IMR-90 (cell line): ENCODE data around the gene TIMM10. TPM values are rescaled to one million over a fixed set of nuclear protein-coding genes. Genes with fewer than 3 reads are reported as not detected.
A peak's percentile ranks its signal among the peaks of the same experiment; 100 is the strongest.

Source experiments
- ATAC-seq: fragments of 200-7000 bp; cut with Tn5 transposase; 2 replicates; pipeline ENCODE4 v1.9.1; 2020; ENCODE audit warnings: low read depth, mild to moderate bottlenecking, moderate library complexity
- BruUV-seq: library from RNA; stranded (reverse); fragments of 400-500 nt; replicated peaks from 2 replicates; lab custom pipeline; 2021; lab: Mats Ljungman, UMichigan
- CTCF ChIA-PET: fragments of 300-600 bp; formaldehyde crosslinking; extraction: SDS; loops from one replicate; lab custom pipeline; 2021; ENCODE audit warnings: antibody characterized with exemption; lab: Yijun Ruan, JAX
- POLR2A ChIA-PET: fragments of 300-600 bp; sonication (Branson Sonifier 250); formaldehyde crosslinking; loops from one replicate; lab custom pipeline; 2022; ENCODE audit warnings: antibody characterized with exemption; ENCODE audit not compliant: unreplicated experiment; lab: Charles Lee
- DNase-seq: peaks from one replicate; pipeline ENCODE4 v3.0.0; 2013
- H2AFZ ChIP-seq: replicated peaks from 2 replicates; pipeline ENCODE3; 2013; ENCODE audit warnings: low read length, mild to moderate bottlenecking; ENCODE audit not compliant: poor library complexity
- H2AK5ac ChIP-seq: 2 replicates; pipeline ENCODE4 v1.6.1; 2013; ENCODE audit warnings: low read depth, low read length, inconsistent platforms
- H2AK9ac ChIP-seq: replicated peaks from 2 replicates; pipeline ENCODE3; 2013; ENCODE audit warnings: mild to moderate bottlenecking, low read depth, low read length, moderate library complexity; ENCODE audit not compliant: poor library complexity
- H2BK120ac ChIP-seq: 2 replicates; pipeline ENCODE4 v1.6.1; 2013; ENCODE audit warnings: low read depth, low read length, inconsistent platforms
- H2BK15ac ChIP-seq: 3 replicates; pipeline ENCODE4 v1.6.1; 2013; ENCODE audit warnings: low read depth, low read length, inconsistent platforms
- H2BK20ac ChIP-seq: 2 replicates; pipeline ENCODE4 v1.6.1; 2013; ENCODE audit warnings: low read depth, mild to moderate bottlenecking, inconsistent platforms, low read length, moderate library complexity
- H2BK5ac ChIP-seq: 2 replicates; pipeline ENCODE4 v1.6.1; 2013; ENCODE audit warnings: mild to moderate bottlenecking, low read depth, low read length, inconsistent platforms; ENCODE audit not compliant: poor library complexity, severe bottlenecking
- H3K14ac ChIP-seq: replicated peaks from 2 replicates; pipeline ENCODE4 v1.6.1; 2013; ENCODE audit warnings: low read depth, low read length, inconsistent platforms
- H3K18ac ChIP-seq: 2 replicates; pipeline ENCODE4 v1.6.1; 2013; ENCODE audit warnings: low read depth, low read length, control low read depth
- H3K23ac ChIP-seq: 2 replicates; pipeline ENCODE4 v1.6.1; 2013; ENCODE audit warnings: low read depth, low read length, inconsistent platforms
- H3K27ac ChIP-seq: 2 replicates; pipeline ENCODE4 v1.5.1; 2013; ENCODE audit warnings: mild to moderate bottlenecking, control low read depth, low read length; ENCODE audit not compliant: insufficient read depth
- H3K27me3 ChIP-seq: 2 replicates; pipeline ENCODE4 v1.6.1; 2013; ENCODE audit warnings: low read length; ENCODE audit not compliant: control insufficient read depth, insufficient read depth
- H3K36me3 ChIP-seq: 2 replicates; pipeline ENCODE4 v1.6.1; 2013; ENCODE audit warnings: low read length, mixed read lengths; ENCODE audit not compliant: control insufficient read depth, insufficient read depth
- H3K4ac ChIP-seq: 2 replicates; pipeline ENCODE4 v1.6.1; 2013; ENCODE audit warnings: low read depth, low read length, inconsistent platforms
- H3K4me1 ChIP-seq: 2 replicates; pipeline ENCODE4 v1.6.1; 2013; ENCODE audit warnings: low read length, mixed read lengths; ENCODE audit not compliant: control insufficient read depth, insufficient read depth
- H3K4me2 ChIP-seq: 2 replicates; pipeline ENCODE4 v1.6.1; 2013; ENCODE audit warnings: low read depth, mild to moderate bottlenecking, control low read depth, low read length, moderate library complexity
- H3K4me3 ChIP-seq: 2 replicates; pipeline ENCODE4 v1.5.1; 2013; ENCODE audit warnings: low read depth, mild to moderate bottlenecking, control low read depth, low read length, moderate library complexity; ENCODE audit not compliant: insufficient read depth
- H3K56ac ChIP-seq: 2 replicates; pipeline ENCODE4 v1.6.1; 2013; ENCODE audit warnings: low read length, inconsistent platforms; ENCODE audit not compliant: insufficient read depth; ENCODE audit errors: extremely low read depth
- H3K79me1 ChIP-seq, 2 experiments: 2 replicates each; pipeline ENCODE4 v1.6.1; 2013; ENCODE audit warnings: low read length in 2 of 2, inconsistent platforms in 1 of 2, low read depth in 1 of 2
- H3K9ac ChIP-seq: 2 replicates; pipeline ENCODE4 v1.6.1; 2013; ENCODE audit warnings: low read depth, low read length, control low read depth
- H3K9me1 ChIP-seq: 2 replicates; pipeline ENCODE4 v1.6.1; 2013; ENCODE audit warnings: low read length, inconsistent platforms; ENCODE audit not compliant: insufficient read depth
- H3K9me3 ChIP-seq: 2 replicates; pipeline ENCODE4 v1.6.1; 2013; ENCODE audit warnings: low read length; ENCODE audit not compliant: control insufficient read depth, insufficient read depth
- H4K20me1 ChIP-seq: 2 replicates; pipeline ENCODE4 v1.6.1; 2013; ENCODE audit warnings: low read length, inconsistent platforms; ENCODE audit not compliant: insufficient read depth
- H4K5ac ChIP-seq: 2 replicates; pipeline ENCODE4 v1.6.1; 2013; ENCODE audit warnings: mild to moderate bottlenecking, low read depth, low read length, control low read depth
- H4K8ac ChIP-seq, 2 experiments: 2 replicates each; pipeline ENCODE4 v1.6.1; 2013; ENCODE audit warnings: low read depth in 2 of 2, low read length in 2 of 2, control low read depth in 1 of 2, inconsistent platforms in 1 of 2
- H4K91ac ChIP-seq: 2 replicates; pipeline ENCODE4 v1.6.1; 2013; ENCODE audit warnings: low read depth, low read length, inconsistent platforms; ENCODE audit not compliant: insufficient read depth
- BHLHE40 ChIP-seq: fragments of 150-350 bp; IDR thresholded peaks from 2 replicates; pipeline ENCODE4 v1.6.1; 2016; ENCODE audit warnings: mild to moderate bottlenecking, low read depth, low read length
- CEBPB ChIP-seq: IDR thresholded peaks from 2 replicates; pipeline ENCODE4 v1.6.1; 2012; ENCODE audit warnings: low read depth, low read length, improper control_type of control experiment
- CHD1 ChIP-seq: IDR thresholded peaks from 2 replicates; pipeline ENCODE4 v1.6.1; 2012; ENCODE audit warnings: low read depth, low read length, improper control_type of control experiment
- CTCF ChIP-seq: conservative IDR thresholded peaks from 2 replicates; pipeline ENCODE4 v1.5.1; 2012; ENCODE audit warnings: mild to moderate bottlenecking, low read depth, low read length, improper control_type of control experiment
- ELK1 ChIP-seq: fragments of 150-350 bp; IDR thresholded peaks from 2 replicates; pipeline ENCODE4 v1.6.1; 2016; ENCODE audit warnings: low read depth, mild to moderate bottlenecking, low read length, moderate library complexity, borderline replicate concordance
- FOS ChIP-seq: fragments of 150-350 bp; IDR thresholded peaks from 2 replicates; pipeline ENCODE4 v1.6.1; 2016; ENCODE audit warnings: low read depth, low read length
- MAFK ChIP-seq: IDR thresholded peaks from 2 replicates; pipeline ENCODE4 v1.6.1; 2012; ENCODE audit warnings: low read depth, low read length, improper control_type of control experiment
- MXI1 ChIP-seq: IDR thresholded peaks from 2 replicates; pipeline ENCODE4 v1.6.1; 2012; ENCODE audit warnings: low read depth, mild to moderate bottlenecking, low read length, moderate library complexity, borderline replicate concordance
- NFE2L2 ChIP-seq: fragments of 150-350 bp; IDR thresholded peaks from 2 replicates; pipeline ENCODE4 v1.6.1; 2016; ENCODE audit warnings: low read depth, mild to moderate bottlenecking, low read length
- POLR2A ChIP-seq: IDR thresholded peaks from 2 replicates; pipeline ENCODE4 v1.6.1; 2012; ENCODE audit warnings: mild to moderate bottlenecking, low read depth, low read length
- RAD21 ChIP-seq: IDR thresholded peaks from 2 replicates; pipeline ENCODE4 v1.6.1; 2012; ENCODE audit warnings: low read length, improper control_type of control experiment
- RCOR1 ChIP-seq: IDR thresholded peaks from 2 replicates; pipeline ENCODE4 v1.6.1; 2012; ENCODE audit warnings: mild to moderate bottlenecking, low read length, improper control_type of control experiment; ENCODE audit not compliant: insufficient replicate concordance
- SMC3 ChIP-seq: fragments of 150-350 bp; IDR thresholded peaks from 2 replicates; pipeline ENCODE4 v1.6.1; 2016; ENCODE audit warnings: low read depth, mild to moderate bottlenecking, antibody characterized with exemption, low read length, moderate library complexity
- USF2 ChIP-seq: fragments of 150-350 bp; IDR thresholded peaks from 2 replicates; pipeline ENCODE4 v1.6.1; 2017; ENCODE audit warnings: mild to moderate bottlenecking, antibody characterized with exemption, low read length, low read depth
- WGBS, 2 experiments: methylation state at CpG; one replicate each; pipeline versions ENCODE4 v1.1.5 to v1.1.7; 2013; ENCODE audit warnings: missing lambda C conversion rate in 2 of 2; ENCODE audit not compliant: insufficient read length in 1 of 2; ENCODE audit errors: extremely low coverage in 2 of 2; 5-methylcytosine and 5-hydroxymethylcytosine counted together
- dilution Hi-C: fragments of 300-500 bp; cut with HindIII; formaldehyde crosslinking; loops from one replicate; pipeline ENCODE4 v1.14.3; 2018; ENCODE audit warnings: low sequenced_read_pairs; ENCODE audit not compliant: unreplicated experiment
- in situ Hi-C: fragments of 300-500 bp; cut with MboI; formaldehyde crosslinking; loops from 3 replicates; pipeline ENCODE4 v1.14.3; 2019; ENCODE audit warnings: low sequenced_read_pairs, inconsistent platforms, mixed read lengths
- intact Hi-C: fragments of 100-400 bp; cut with micrococcal nuclease; formaldehyde crosslinking; loops from 2 replicates; pipeline ENCODE4 v1.10.0; 2022
- polyA plus RNA-seq, 3 experiments: library from polyadenylated mRNA; depleted of rRNA; stranded (reverse); fragments of >200 nt; gene quantifications; 2 replicates each; pipeline ENCODE4 v1.2.3, GENCODE V29; 2012; ENCODE audit warnings: low replicate concordance in 1 of 3
- total RNA-seq: library from RNA; depleted of rRNA; stranded (reverse); fragments of >200 nt; gene quantifications from 2 replicates; pipeline ENCODE4 v1.2.3, GENCODE V29; 2012

The TIMM10 gene
- total and polyA plus RNA-seq, 2 of the 4 experiments (the other 2 are of a cell fraction), result 96.8 to 135 TPM

GRCh38 chr11:57500515-57500914 lies 30.0 kb downstream of the TIMM10 start:
- no peaks in the 10 kb centered on the region for H3K27me3 ChIP-seq
- no peak overlapping the region for H2BK20ac ChIP-seq
- no peak overlapping the region for H3K27ac ChIP-seq
- peak overlapping the region; percentile 18 for H2AFZ ChIP-seq
- H3K79me1 ChIP-seq, result peaks cover 3 to 26% of the 10 kb centered on the region in 2 experiments; a peak in 3 of 4 replicates
- no peak overlapping the region for H3K9ac ChIP-seq
- H3K18ac ChIP-seq, result no peak overlapping the region
- no peak overlapping the region for H3K14ac ChIP-seq
- H2AK5ac ChIP-seq, result peak overlapping the region; percentile 8; the same call in 1 of the 2 replicates
- H3K4me1 ChIP-seq, result peaks cover 15% of the 10 kb centered on the region
- H4K91ac ChIP-seq, result no peak overlapping the region
- H3K23ac ChIP-seq, result no peak overlapping the region
- H3K56ac ChIP-seq, result no peak overlapping the region
- H4K20me1 ChIP-seq, result no peaks in the 10 kb centered on the region; the same call in 1 of the 2 replicates
- H4K5ac ChIP-seq, result no peak overlapping the region
- peaks cover 13% of the 10 kb centered on the region; the same call in 1 of the 2 replicates for H3K9me1 ChIP-seq
- intact Hi-C loops, result no loop called here
- no peak overlapping the region for H3K4me3 ChIP-seq
- H4K8ac ChIP-seq, result peak overlapping the region in 1 of 2 experiments; percentile 7; a peak in 1 of 4 replicates
- ATAC-seq, result no peak
- H2BK15ac ChIP-seq, result no peak overlapping the region
- H2AK9ac ChIP-seq, result peak overlapping the region; percentile 87
- ChIA-PET POLR2A (no interaction called here), CTCF (interaction anchor here (0.6 kb wide), 1 partner anchor 42 kb away, joined by 3 read pairs; no protein-coding TSS in a partner anchor)
- BruUV-seq, result no TSS peak
- H3K9me3 ChIP-seq, result no peaks in the 10 kb centered on the region
- whole genome bisulfite sequencing, 2 experiments, result 43% methylated on average over 3 of the region's 8 CpGs; no CpG with 5 or more reads in 1 of the 2 experiments
- in situ Hi-C loops, result loop anchor here (25.0 kb wide), 1 partner anchor 663 kb away; no protein-coding TSS in a partner anchor
- DNase-seq, result no peak
- no peak overlapping the region for H2BK120ac ChIP-seq
- no peak for TF ChIP-seq SMC3
- no peak for TF ChIP-seq POLR2A
- no peak for TF ChIP-seq RCOR1
- TF ChIP-seq BHLHE40, result no peak
- TF ChIP-seq CHD1, result no peak
- TF ChIP-seq ELK1, result no peak
- TF ChIP-seq NFE2L2, result no peak
- no peak for TF ChIP-seq MAFK
- no peak for TF ChIP-seq CTCF
- TF ChIP-seq FOS, result no peak
- TF ChIP-seq RAD21, result no peak
- no peak for TF ChIP-seq MXI1
- no peak for TF ChIP-seq USF2
- TF ChIP-seq CEBPB, result no peak
- peaks cover 26% of the 10 kb centered on the region for H3K36me3 ChIP-seq
- dilution Hi-C loops, result no loop called here
- H3K4me2 ChIP-seq, result no peak overlapping the region
- H3K4ac ChIP-seq, result no peak overlapping the region; the same call in 1 of the 2 replicates
- no peak overlapping the region for H2BK5ac ChIP-seq
